Measurements from ENCODE around the gene PI4K2B. TPM values are rescaled to one million over a fixed set of nuclear protein-coding genes. Genes with fewer than 3 reads are reported as not detected.

The PI4K2B gene
- total RNA-seq: 30.5 and 33.1 TPM in 2 replicates

GRCh38 chr4:25233737-25234389, at the start of gene PI4K2B:
Gene PI4K2B, plus strand, starts transcription at chr4:25234033. Its CDS starts 131 bp downstream, at chr4:25234164.

GRCh38 chr4:25312496-25313200, 78.8 kb downstream of the PI4K2B start, which contains the start of gene ZCCHC4:
Gene ZCCHC4, plus strand, starts transcription at chr4:25312774. Its CDS starts 36 bp downstream, at chr4:25312810.

Other genes with a start within 250 kb of the PI4K2B start
- not detected in 2 replicates for gene LGI2, start 203.1 kb upstream of the PI4K2B start, total RNA-seq
- 6.5 and 9.3 TPM in 2 replicates for gene SEPSECS, start 73.6 kb upstream of the PI4K2B start, total RNA-seq
- 9.1 and 10.5 TPM in 2 replicates for gene ZCCHC4, start 78.7 kb downstream of the PI4K2B start, total RNA-seq
- gene ANAPC4, start 143.2 kb downstream of the PI4K2B start, total RNA-seq: 17.2 and 30.2 TPM in 2 replicates

Measured in epithelial cell of umbilical artery (primary cell).